Activated gamma-delta T cell treated with anti-CD3 and anti-CD28 coated beads, Interleukin-2, amount 50 U/mL, for 16 hours (primary cell): ENCODE data around the gene OR5K1.
A peak's percentile ranks its signal among the peaks of the same experiment; 100 is the strongest.

Experiments
- DNase-seq: peaks from one replicate; pipeline ENCODE4 v3.0.0-alpha.2; 2020; ENCODE audit warnings: low read depth

OR5K1 gene

DNA sequence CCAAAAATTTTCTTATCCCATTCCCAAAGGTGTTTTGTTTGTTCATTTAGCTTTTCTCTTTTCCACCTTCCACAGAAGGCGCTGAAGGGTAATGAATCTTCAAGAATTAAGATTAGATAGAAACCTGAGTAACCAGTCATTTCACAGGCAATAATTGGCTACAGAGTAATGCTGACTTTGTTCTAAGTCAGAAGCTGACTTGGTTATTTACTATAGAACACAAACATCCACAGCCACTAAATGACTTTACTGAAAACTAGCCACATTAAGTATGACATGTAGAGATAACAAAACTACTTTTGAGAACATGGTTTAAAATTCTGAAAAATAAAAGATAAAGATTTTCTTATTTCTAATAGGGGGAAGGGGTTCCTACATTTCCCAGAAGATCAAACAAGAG is 51.9 kb downstream of the OR5K1 start:
- DNase-seq = no peak

DNA sequence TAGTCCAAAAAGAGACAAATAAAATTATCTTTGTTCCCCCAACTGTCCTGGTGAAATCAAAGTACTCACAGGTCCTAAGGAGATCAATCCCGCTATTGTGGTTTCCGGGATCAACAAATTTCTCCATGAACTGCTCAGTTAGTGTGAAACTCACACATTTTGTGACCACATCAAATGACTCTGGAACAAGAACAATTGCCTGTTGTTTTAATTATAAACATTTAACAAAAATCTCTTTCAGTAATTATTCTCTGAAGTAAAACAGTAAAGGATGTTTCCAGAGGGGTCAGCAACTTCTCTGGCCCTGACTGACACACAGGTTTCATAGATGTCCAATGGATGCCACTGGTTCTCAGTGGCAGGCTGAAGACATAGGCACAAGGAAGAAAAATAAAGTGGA is 55.8 kb downstream of the OR5K1 start:
- no peak for DNase-seq

DNA sequence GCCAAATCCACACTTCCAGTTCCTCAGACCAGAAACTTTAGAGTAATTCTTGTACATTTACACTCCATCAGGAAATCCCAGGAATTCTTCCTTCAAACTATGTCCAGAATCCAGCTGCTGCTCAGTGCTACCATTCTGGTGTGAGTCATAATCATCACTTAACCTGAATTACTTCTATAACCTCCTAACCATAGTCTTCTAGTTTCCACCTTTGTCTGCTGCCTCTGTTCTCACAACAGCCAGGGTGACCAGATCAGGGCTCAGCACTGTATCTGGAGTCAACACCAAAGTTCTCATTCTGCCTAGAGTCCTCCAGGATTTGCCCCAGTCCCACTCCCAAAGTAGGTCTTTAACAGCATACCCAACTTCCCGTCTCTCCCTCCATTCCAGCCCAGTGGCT is 56.4 kb downstream of the OR5K1 start:
- no peak for DNase-seq

DNA sequence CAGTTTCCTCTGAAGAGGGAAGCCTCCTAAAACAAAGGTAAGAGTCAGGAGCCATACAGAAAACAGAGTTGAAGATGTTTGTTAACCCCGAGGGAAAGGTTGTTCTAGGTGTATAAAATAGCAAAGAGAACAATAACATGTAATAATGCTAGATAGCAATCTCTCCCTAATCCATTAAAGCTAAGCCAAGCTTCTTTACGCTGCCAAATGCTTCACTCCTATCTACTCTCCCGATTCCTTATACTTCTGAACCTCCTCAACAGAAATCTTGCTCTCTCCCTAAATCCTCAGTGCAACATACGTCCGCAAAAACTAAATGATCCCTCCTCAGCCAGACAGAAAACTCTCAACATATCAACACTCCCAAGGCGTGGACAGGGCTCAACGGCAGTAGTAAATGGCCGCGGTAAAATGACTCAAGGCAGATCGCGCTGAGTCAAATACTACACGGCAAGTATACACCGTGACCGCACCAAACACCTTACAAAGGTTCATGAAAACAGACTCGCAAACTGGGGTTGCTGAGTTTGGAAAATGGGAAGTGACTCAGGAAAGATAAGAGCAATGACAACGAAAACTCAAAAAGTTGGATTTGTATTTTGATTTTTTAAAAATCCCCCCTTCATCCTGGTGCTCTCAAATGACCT is 59.0 kb downstream of the OR5K1 start:
- DNase-seq = peak; percentile 40
